Breast epithelium (tissue), 3 donors: Measurements from ENCODE around the gene CLCN1.

Experiments
- POLR2A ChIP-seq: fragments of 450-650 bp; IDR thresholded peaks from one replicate; pipeline ENCODE4 v1.6.1; 2016; ENCODE audit warnings: antibody characterized with exemption, mild to moderate bottlenecking, moderate library complexity
- POLR2AphosphoS5 ChIP-seq, 3 donors: sonication (generic); formaldehyde crosslinking; IDR thresholded peaks; one replicate each; pipeline ENCODE4 v1.6.1; 2017; ENCODE audit warnings: antibody characterized with exemption in 3 of 3
- TF ChIP-seq, protein P1 (sequence below), 3 donors: fragments of 450-650 bp; IDR thresholded peaks; one replicate each; pipeline ENCODE4 v1.5.1; 2016 to 2017; ENCODE audit warnings: antibody characterized with exemption in 3 of 3, mild to moderate bottlenecking in 3 of 3, moderate library complexity in 3 of 3

DNA sequence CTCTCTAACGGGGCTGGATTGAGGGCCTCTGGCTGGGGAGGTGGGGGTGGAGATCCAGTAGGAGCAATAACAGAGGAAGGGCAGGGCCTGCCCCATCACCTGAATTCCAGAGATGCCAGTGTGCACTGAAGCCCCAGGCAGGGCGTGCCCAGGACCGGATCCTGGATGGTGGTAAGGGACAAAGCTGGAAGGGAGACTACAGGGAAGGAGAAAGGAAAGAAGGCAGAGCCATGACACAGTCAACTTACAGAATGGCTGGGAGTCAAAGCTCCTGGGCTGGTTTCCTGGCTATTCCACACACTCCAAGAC lies 30.5 kb upstream of the CLCN1 start:
- TF ChIP-seq POLR2AphosphoS5 (IDR thresholded peaks at IDR 0.05) (no peak), POLR2A (no peak)
- TF ChIP-seq, protein P1, sequence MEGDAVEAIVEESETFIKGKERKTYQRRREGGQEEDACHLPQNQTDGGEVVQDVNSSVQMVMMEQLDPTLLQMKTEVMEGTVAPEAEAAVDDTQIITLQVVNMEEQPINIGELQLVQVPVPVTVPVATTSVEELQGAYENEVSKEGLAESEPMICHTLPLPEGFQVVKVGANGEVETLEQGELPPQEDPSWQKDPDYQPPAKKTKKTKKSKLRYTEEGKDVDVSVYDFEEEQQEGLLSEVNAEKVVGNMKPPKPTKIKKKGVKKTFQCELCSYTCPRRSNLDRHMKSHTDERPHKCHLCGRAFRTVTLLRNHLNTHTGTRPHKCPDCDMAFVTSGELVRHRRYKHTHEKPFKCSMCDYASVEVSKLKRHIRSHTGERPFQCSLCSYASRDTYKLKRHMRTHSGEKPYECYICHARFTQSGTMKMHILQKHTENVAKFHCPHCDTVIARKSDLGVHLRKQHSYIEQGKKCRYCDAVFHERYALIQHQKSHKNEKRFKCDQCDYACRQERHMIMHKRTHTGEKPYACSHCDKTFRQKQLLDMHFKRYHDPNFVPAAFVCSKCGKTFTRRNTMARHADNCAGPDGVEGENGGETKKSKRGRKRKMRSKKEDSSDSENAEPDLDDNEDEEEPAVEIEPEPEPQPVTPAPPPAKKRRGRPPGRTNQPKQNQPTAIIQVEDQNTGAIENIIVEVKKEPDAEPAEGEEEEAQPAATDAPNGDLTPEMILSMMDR (IDR thresholded peaks at IDR 0.05), result no peak
